HCT116 (cell line): ENCODE data around the gene AFAP1. TPM values are rescaled to one million over a fixed set of nuclear protein-coding genes. Genes with fewer than 3 reads are reported as not detected.

ENCODE experiments used
- ATAC-seq: fragments of 200-7000 bp; cut with Tn5 transposase; 2 replicates; pipeline ENCODE4 v1.9.1; 2020; ENCODE audit warnings: mild to moderate bottlenecking, moderate library complexity
- BruUV-seq: library from RNA; stranded (reverse); fragments of 400-500 nt; replicated peaks from 2 replicates; lab custom pipeline; 2021; lab: Mats Ljungman, UMichigan
- CTCF ChIA-PET: fragments of 300-600 bp; sonication (Branson Sonifier 250); formaldehyde crosslinking; loops from one replicate; lab custom pipeline; 2021; ENCODE audit warnings: antibody characterized with exemption; lab: Charles Lee
- POLR2A ChIA-PET: fragments of 300-600, 350-600 bp; sonication (Branson Sonifier 250); formaldehyde crosslinking; loops from one replicate; lab custom pipeline; 2021; ENCODE audit warnings: antibody characterized with exemption; lab: Charles Lee
- RAD21 ChIA-PET, 2 experiments: fragments of 300-600 bp; sonication (Branson Sonifier 250); formaldehyde crosslinking; loops; one replicate each; lab custom pipeline; 2023; ENCODE audit warnings: low total read pairs in 2 of 2; ENCODE audit not compliant: uncharacterized antibody in 2 of 2, unreplicated experiment in 2 of 2, low non-redundant PET in 1 of 2; lab: Charles Lee
- DNase-seq: peaks from one replicate; pipeline ENCODE4 v3.0.0-alpha.2; 2010; ENCODE audit warnings: low read depth, low spot score
- H2AFZ ChIP-seq: fragments of 200-600 bp; shearing (Covaris generic), sonication (generic); 2 replicates; pipeline ENCODE4 v1.6.1; 2017; ENCODE audit warnings: low read depth, mixed run types, mixed read lengths, antibody characterized with exemption, low read length; ENCODE audit not compliant: poor library complexity, severe bottlenecking
- H3K27ac ChIP-seq: 2 replicates; pipeline ENCODE4 v1.5.1; 2012; ENCODE audit warnings: low read depth, low read length
- H3K27me3 ChIP-seq: fragments of 200-600 bp; sonication (generic); 2 replicates; pipeline ENCODE4 v1.6.1; 2016; ENCODE audit warnings: mixed run types, low read length, mixed read lengths; ENCODE audit not compliant: insufficient read depth
- H3K36me3 ChIP-seq, 2 experiments: fragments of 200-500 bp in 1 of 2; fragments of 200-600 bp in 1 of 2; sonication (Bioruptor generic) in 1 of 2; sonication (generic) in 1 of 2; 2 replicates each; pipeline versions ENCODE4 v1.5.1 to v1.6.1; 2014 to 2016; ENCODE audit warnings: low read length in 2 of 2, inconsistent platforms in 1 of 2, mixed read lengths in 1 of 2, mixed run types in 1 of 2; ENCODE audit not compliant: insufficient read depth in 2 of 2, control insufficient read depth in 1 of 2
- H3K4me1 ChIP-seq, 2 experiments: fragments of 200-600 bp in 1 of 2; sonication (generic) in 1 of 2; 2 replicates each; pipeline versions ENCODE4 v1.5.1 to v1.6.1; 2012 to 2017; ENCODE audit warnings: low read length in 2 of 2, inconsistent platforms in 1 of 2, mild to moderate bottlenecking in 1 of 2, mixed read lengths in 1 of 2, mixed run types in 1 of 2, moderate library complexity in 1 of 2; ENCODE audit not compliant: insufficient read depth in 2 of 2, control insufficient read depth in 1 of 2
- H3K4me2 ChIP-seq: fragments of 200-600 bp; sonication (generic); 2 replicates; pipeline ENCODE4 v1.6.1; 2017; ENCODE audit warnings: mixed run types, low read length, mixed read lengths
- H3K4me3 ChIP-seq, 2 experiments: fragments of 200-600 bp in 1 of 2; sonication (generic) in 1 of 2; replicated peaks in 1 of 2; 2 replicates each; pipeline ENCODE4 v1.5.1; 2011 to 2016; ENCODE audit warnings: low read length in 2 of 2, control low read depth in 1 of 2, low read depth in 1 of 2, mild to moderate bottlenecking in 1 of 2, mixed read lengths in 1 of 2, mixed run types in 1 of 2
- H3K79me2 ChIP-seq: fragments of 200-600 bp; sonication (generic); 2 replicates; pipeline ENCODE4 v1.6.1; 2017; ENCODE audit warnings: mild to moderate bottlenecking, mixed run types, low read length, moderate library complexity, mixed read lengths; ENCODE audit not compliant: insufficient read depth
- H3K9ac ChIP-seq: fragments of 200-600 bp; sonication (generic); 2 replicates; pipeline ENCODE4 v1.6.1; 2016; ENCODE audit warnings: low read length, mixed read lengths
- H3K9me2 ChIP-seq: fragments of 200-600 bp; sonication (generic), shearing (Covaris generic); 2 replicates; pipeline ENCODE4 v1.6.1; 2017; ENCODE audit warnings: mixed run types, mild to moderate bottlenecking, moderate library complexity; ENCODE audit not compliant: insufficient read depth
- H3K9me3 ChIP-seq, 2 experiments: fragments of 200-500 bp in 1 of 2; fragments of 200-600 bp in 1 of 2; sonication (Bioruptor generic) in 1 of 2; sonication (generic) in 1 of 2; 2 replicates each; pipeline ENCODE4 v1.6.1; 2014 to 2017; ENCODE audit warnings: low read length in 2 of 2, mixed read lengths in 2 of 2, inconsistent platforms in 1 of 2, low read depth in 1 of 2, mild to moderate bottlenecking in 1 of 2, mixed run types in 1 of 2, moderate library complexity in 1 of 2; ENCODE audit not compliant: control insufficient read depth in 1 of 2, insufficient read depth in 1 of 2
- H4K20me1 ChIP-seq: fragments of 200-600 bp; sonication (generic), shearing (Covaris generic); 2 replicates; pipeline ENCODE4 v1.6.1; 2017; ENCODE audit warnings: mixed run types, mild to moderate bottlenecking, moderate library complexity; ENCODE audit not compliant: insufficient read depth
- EGR1 ChIP-seq: IDR thresholded peaks from 2 replicates; pipeline ENCODE4 v1.6.1; 2012; ENCODE audit warnings: low read depth
- ELF1 ChIP-seq: IDR thresholded peaks from 2 replicates; pipeline ENCODE4 v1.6.1; 2012; ENCODE audit warnings: low read depth, borderline replicate concordance
- POLR2A ChIP-seq: IDR thresholded peaks from 2 replicates; pipeline ENCODE4 v1.7.0; 2011; ENCODE audit warnings: borderline replicate concordance; ENCODE audit not compliant: insufficient read depth, insufficient read length; ENCODE audit errors: extremely low read depth
- POLR2AphosphoS5 ChIP-seq: IDR thresholded peaks from 2 replicates; pipeline ENCODE4 v1.6.1; 2011; ENCODE audit warnings: mild to moderate bottlenecking, low read depth, low read length, moderate library complexity
- RAD21 ChIP-seq: IDR thresholded peaks from 2 replicates; pipeline ENCODE4 v1.6.1; 2012; ENCODE audit warnings: low read depth, mild to moderate bottlenecking
- SRF ChIP-seq: IDR thresholded peaks from 2 replicates; pipeline ENCODE4 v1.6.1; 2012; ENCODE audit warnings: low read depth
- ZFX ChIP-seq: fragments of 450-650 bp; IDR thresholded peaks from 2 replicates; pipeline ENCODE4 v1.6.1; 2017
- ZNF274 ChIP-seq: fragments of 200-500 bp; sonication (Bioruptor generic); IDR thresholded peaks from 2 replicates; pipeline ENCODE4 v1.6.1; 2014; ENCODE audit warnings: mild to moderate bottlenecking, low read depth, low read length, inconsistent platforms
- intact Hi-C: fragments of 100-400 bp; cut with micrococcal nuclease; formaldehyde crosslinking; loops from 2 replicates; pipeline ENCODE4 v1.10.0; 2022
- total RNA-seq: library from RNA; stranded (reverse); gene quantifications from one replicate; pipeline ENCODE4 v1.2.1, GENCODE V29; 2021; ENCODE audit not compliant: unreplicated experiment
- TF ChIP-seq, protein P1 (sequence below): IDR thresholded peaks from 2 replicates; pipeline ENCODE4 v1.6.1; 2012; ENCODE audit warnings: low read depth
- TF ChIP-seq, protein P2 (sequence below): IDR thresholded peaks from 2 replicates; pipeline ENCODE4 v1.6.1; 2011; ENCODE audit warnings: mild to moderate bottlenecking, low read length, moderate library complexity; ENCODE audit not compliant: insufficient replicate concordance; ENCODE audit errors: extremely low read depth
- TF ChIP-seq, protein P3 (sequence below), 3 experiments: fragments of 200-600 bp in 1 of 3; sonication (generic) in 1 of 3; IDR thresholded peaks in 2 of 3; conservative IDR thresholded peaks in 1 of 3; 2 replicates each; pipeline ENCODE4 v1.5.1; 2012 to 2017; ENCODE audit warnings: low read depth in 2 of 3, low read length in 2 of 3, antibody characterized with exemption in 1 of 3, borderline replicate concordance in 1 of 3, control low read depth in 1 of 3, mild to moderate bottlenecking in 1 of 3, mixed read lengths in 1 of 3, mixed run types in 1 of 3, moderate library complexity in 1 of 3; ENCODE audit not compliant: insufficient read depth in 1 of 3

The AFAP1 gene
- total RNA-seq, 1 experiment from 2014 or later: 19.4 TPM

GRCh38 chr4:7811536-7812191, 128.0 kb downstream of the AFAP1 start:
- no peak overlapping the region for H3K4me2 ChIP-seq
- CTCF ChIA-PET: no interaction called here
- H3K4me1 ChIP-seq: no peaks in the 10 kb centered on the region
- H3K36me3 ChIP-seq: peaks cover 6 to 7% of the 10 kb centered on the region in 2 experiments; a peak in 2 of 4 replicates
- RAD21 ChIA-PET: no interaction called here
- H3K9me2 ChIP-seq: no peaks in the 10 kb centered on the region
- H2AFZ ChIP-seq: no peak overlapping the region
- H3K4me3 ChIP-seq: no peak overlapping the region
- BruUV-seq: no TSS peak
- DNase-seq (no peak), ATAC-seq (no peak)
- H4K20me1 ChIP-seq: no peaks in the 10 kb centered on the region
- POLR2A ChIA-PET: no interaction called here
- H3K9me3 ChIP-seq: no peaks in the 10 kb centered on the region
- no peak for TF ChIP-seq POLR2A
- TF ChIP-seq SRF: no peak
- TF ChIP-seq ZNF274: no peak
- TF ChIP-seq, protein P1, sequence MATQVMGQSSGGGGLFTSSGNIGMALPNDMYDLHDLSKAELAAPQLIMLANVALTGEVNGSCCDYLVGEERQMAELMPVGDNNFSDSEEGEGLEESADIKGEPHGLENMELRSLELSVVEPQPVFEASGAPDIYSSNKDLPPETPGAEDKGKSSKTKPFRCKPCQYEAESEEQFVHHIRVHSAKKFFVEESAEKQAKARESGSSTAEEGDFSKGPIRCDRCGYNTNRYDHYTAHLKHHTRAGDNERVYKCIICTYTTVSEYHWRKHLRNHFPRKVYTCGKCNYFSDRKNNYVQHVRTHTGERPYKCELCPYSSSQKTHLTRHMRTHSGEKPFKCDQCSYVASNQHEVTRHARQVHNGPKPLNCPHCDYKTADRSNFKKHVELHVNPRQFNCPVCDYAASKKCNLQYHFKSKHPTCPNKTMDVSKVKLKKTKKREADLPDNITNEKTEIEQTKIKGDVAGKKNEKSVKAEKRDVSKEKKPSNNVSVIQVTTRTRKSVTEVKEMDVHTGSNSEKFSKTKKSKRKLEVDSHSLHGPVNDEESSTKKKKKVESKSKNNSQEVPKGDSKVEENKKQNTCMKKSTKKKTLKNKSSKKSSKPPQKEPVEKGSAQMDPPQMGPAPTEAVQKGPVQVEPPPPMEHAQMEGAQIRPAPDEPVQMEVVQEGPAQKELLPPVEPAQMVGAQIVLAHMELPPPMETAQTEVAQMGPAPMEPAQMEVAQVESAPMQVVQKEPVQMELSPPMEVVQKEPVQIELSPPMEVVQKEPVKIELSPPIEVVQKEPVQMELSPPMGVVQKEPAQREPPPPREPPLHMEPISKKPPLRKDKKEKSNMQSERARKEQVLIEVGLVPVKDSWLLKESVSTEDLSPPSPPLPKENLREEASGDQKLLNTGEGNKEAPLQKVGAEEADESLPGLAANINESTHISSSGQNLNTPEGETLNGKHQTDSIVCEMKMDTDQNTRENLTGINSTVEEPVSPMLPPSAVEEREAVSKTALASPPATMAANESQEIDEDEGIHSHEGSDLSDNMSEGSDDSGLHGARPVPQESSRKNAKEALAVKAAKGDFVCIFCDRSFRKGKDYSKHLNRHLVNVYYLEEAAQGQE: no peak
- TF ChIP-seq POLR2AphosphoS5: no peak
- TF ChIP-seq ELF1: no peak
- TF ChIP-seq, protein P2, sequence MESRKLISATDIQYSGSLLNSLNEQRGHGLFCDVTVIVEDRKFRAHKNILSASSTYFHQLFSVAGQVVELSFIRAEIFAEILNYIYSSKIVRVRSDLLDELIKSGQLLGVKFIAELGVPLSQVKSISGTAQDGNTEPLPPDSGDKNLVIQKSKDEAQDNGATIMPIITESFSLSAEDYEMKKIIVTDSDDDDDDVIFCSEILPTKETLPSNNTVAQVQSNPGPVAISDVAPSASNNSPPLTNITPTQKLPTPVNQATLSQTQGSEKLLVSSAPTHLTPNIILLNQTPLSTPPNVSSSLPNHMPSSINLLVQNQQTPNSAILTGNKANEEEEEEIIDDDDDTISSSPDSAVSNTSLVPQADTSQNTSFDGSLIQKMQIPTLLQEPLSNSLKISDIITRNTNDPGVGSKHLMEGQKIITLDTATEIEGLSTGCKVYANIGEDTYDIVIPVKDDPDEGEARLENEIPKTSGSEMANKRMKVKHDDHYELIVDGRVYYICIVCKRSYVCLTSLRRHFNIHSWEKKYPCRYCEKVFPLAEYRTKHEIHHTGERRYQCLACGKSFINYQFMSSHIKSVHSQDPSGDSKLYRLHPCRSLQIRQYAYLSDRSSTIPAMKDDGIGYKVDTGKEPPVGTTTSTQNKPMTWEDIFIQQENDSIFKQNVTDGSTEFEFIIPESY: no peak
- no peak for TF ChIP-seq EGR1
- no peak for TF ChIP-seq ZFX
- TF ChIP-seq, protein P3, sequence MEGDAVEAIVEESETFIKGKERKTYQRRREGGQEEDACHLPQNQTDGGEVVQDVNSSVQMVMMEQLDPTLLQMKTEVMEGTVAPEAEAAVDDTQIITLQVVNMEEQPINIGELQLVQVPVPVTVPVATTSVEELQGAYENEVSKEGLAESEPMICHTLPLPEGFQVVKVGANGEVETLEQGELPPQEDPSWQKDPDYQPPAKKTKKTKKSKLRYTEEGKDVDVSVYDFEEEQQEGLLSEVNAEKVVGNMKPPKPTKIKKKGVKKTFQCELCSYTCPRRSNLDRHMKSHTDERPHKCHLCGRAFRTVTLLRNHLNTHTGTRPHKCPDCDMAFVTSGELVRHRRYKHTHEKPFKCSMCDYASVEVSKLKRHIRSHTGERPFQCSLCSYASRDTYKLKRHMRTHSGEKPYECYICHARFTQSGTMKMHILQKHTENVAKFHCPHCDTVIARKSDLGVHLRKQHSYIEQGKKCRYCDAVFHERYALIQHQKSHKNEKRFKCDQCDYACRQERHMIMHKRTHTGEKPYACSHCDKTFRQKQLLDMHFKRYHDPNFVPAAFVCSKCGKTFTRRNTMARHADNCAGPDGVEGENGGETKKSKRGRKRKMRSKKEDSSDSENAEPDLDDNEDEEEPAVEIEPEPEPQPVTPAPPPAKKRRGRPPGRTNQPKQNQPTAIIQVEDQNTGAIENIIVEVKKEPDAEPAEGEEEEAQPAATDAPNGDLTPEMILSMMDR (IDR thresholded peaks at IDR 0.05 in 2 of 3, conservative IDR thresholded peaks at IDR 0.05 in 1 of 3; ENCODE audit: borderline replicate concordance in 1 of 3, insufficient read depth in 1 of 3, low read depth in 2 of 3, low read length in 2 of 3): no peak
- TF ChIP-seq RAD21: no peak
- H3K27me3 ChIP-seq: no peaks in the 10 kb centered on the region
- no peaks in the 10 kb centered on the region for H3K79me2 ChIP-seq
- H3K9ac ChIP-seq: no peak overlapping the region
- intact Hi-C loops: no loop called here
- no peak overlapping the region for H3K27ac ChIP-seq
